Breast epithelium (tissue), 3 donors: ENCODE results near the gene SAP130.

Source experiments
- POLR2A ChIP-seq: fragments of 450-650 bp; IDR thresholded peaks from one replicate; pipeline ENCODE4 v1.6.1; 2016; ENCODE audit warnings: antibody characterized with exemption, mild to moderate bottlenecking, moderate library complexity
- POLR2AphosphoS5 ChIP-seq, 3 donors: sonication (generic); formaldehyde crosslinking; IDR thresholded peaks; one replicate each; pipeline ENCODE4 v1.6.1; 2017; ENCODE audit warnings: antibody characterized with exemption in 3 of 3
- TF ChIP-seq, protein P1 (sequence below), 3 donors: fragments of 450-650 bp; IDR thresholded peaks; one replicate each; pipeline ENCODE4 v1.5.1; 2016 to 2017; ENCODE audit warnings: antibody characterized with exemption in 3 of 3, mild to moderate bottlenecking in 3 of 3, moderate library complexity in 3 of 3

DNA sequence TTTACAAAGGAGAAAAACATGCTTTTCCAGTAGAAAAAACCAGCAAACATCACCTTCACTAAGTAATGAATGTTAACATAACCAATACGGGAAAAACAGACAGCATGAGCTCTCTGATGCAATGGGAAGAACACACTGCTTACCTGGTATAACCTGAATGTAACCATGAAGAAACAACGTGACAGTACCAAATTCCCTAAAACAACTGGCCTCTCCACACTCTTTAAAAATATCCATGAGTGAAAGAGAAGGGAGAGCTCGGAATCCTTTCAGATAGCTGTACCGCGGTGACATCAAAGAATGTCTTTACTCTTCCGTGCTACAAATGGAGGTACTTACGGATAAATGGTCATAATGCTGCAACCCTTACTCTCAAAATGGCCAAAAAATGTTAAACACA lies 32.1 kb downstream of the SAP130 start:
- TF ChIP-seq, protein P1, sequence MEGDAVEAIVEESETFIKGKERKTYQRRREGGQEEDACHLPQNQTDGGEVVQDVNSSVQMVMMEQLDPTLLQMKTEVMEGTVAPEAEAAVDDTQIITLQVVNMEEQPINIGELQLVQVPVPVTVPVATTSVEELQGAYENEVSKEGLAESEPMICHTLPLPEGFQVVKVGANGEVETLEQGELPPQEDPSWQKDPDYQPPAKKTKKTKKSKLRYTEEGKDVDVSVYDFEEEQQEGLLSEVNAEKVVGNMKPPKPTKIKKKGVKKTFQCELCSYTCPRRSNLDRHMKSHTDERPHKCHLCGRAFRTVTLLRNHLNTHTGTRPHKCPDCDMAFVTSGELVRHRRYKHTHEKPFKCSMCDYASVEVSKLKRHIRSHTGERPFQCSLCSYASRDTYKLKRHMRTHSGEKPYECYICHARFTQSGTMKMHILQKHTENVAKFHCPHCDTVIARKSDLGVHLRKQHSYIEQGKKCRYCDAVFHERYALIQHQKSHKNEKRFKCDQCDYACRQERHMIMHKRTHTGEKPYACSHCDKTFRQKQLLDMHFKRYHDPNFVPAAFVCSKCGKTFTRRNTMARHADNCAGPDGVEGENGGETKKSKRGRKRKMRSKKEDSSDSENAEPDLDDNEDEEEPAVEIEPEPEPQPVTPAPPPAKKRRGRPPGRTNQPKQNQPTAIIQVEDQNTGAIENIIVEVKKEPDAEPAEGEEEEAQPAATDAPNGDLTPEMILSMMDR (IDR thresholded peaks at IDR 0.05) = no peak
- TF ChIP-seq POLR2A (no peak), POLR2AphosphoS5 (IDR thresholded peaks at IDR 0.05) (no peak)
